Neural progenitor cell (in vitro differentiated cells): ENCODE data around the gene SLC35F3. TPM values are rescaled to one million over a fixed set of nuclear protein-coding genes. Genes with fewer than 3 reads are reported as not detected.
A peak's percentile ranks its signal among the peaks of the same experiment; 100 is the strongest.

Source experiments
- DNase-seq: peaks from one replicate; pipeline ENCODE4 v3.0.0-alpha.2; 2016; ENCODE audit warnings: low spot score
- H2AFZ ChIP-seq: fragments of 200-600 bp; sonication (generic); replicated peaks from 2 replicates; pipeline ENCODE4 v1.6.1; 2016; ENCODE audit warnings: antibody characterized with exemption
- H3F3A ChIP-seq: fragments of 200-600 bp; sonication (generic); 2 replicates; pipeline ENCODE4 v1.6.1; 2016; ENCODE audit warnings: antibody characterized with exemption, low read depth
- H3K27ac ChIP-seq: fragments of 200-600 bp; sonication (generic); 2 replicates; pipeline ENCODE4 v1.5.1; 2016; ENCODE audit warnings: mild to moderate bottlenecking
- H3K27me3 ChIP-seq: fragments of 200-600 bp; sonication (generic); 2 replicates; pipeline ENCODE4 v1.6.1; 2016; ENCODE audit warnings: mild to moderate bottlenecking, moderate library complexity
- H3K36me3 ChIP-seq: fragments of 200-600 bp; sonication (generic); 2 replicates; pipeline ENCODE4 v1.5.1; 2016
- H3K4me1 ChIP-seq: fragments of 200-600 bp; sonication (generic); 2 replicates; pipeline ENCODE4 v1.6.1; 2016; ENCODE audit warnings: mixed run types
- H3K4me2 ChIP-seq: fragments of 200-600 bp; sonication (generic); 2 replicates; pipeline ENCODE4 v1.6.1; 2016
- H3K4me3 ChIP-seq: fragments of 200-600 bp; sonication (generic); 2 replicates; pipeline ENCODE4 v1.5.1; 2016
- H3K79me2 ChIP-seq: fragments of 200-600 bp; sonication (generic); 2 replicates; pipeline ENCODE4 v1.6.1; 2016; ENCODE audit warnings: low read depth
- H3K9ac ChIP-seq: fragments of 200-600 bp; sonication (generic); 2 replicates; pipeline ENCODE4 v1.6.1; 2016
- H3K9me3 ChIP-seq: fragments of 200-600 bp; sonication (generic); 2 replicates; pipeline ENCODE4 v1.5.1; 2016; ENCODE audit warnings: low read depth
- H4K20me1 ChIP-seq: fragments of 200-600 bp; sonication (generic); 2 replicates; pipeline ENCODE4 v1.6.1; 2016; ENCODE audit warnings: low read depth
- H3K27ac Mint-ChIP-seq: 3 replicates; pipeline ENCODE4 v1.8.0; 2021; ENCODE audit warnings: mixed read lengths
- H3K27me3 Mint-ChIP-seq: 2 replicates; pipeline ENCODE4 v1.8.0; 2022; ENCODE audit warnings: low read depth, mild to moderate bottlenecking, inconsistent platforms, moderate library complexity, mixed read lengths; ENCODE audit not compliant: insufficient read depth
- H3K36me3 Mint-ChIP-seq: 3 replicates; pipeline ENCODE4 v1.8.0; 2021; ENCODE audit warnings: mixed read lengths
- H3K4me1 Mint-ChIP-seq: 3 replicates; pipeline ENCODE4 v1.8.0; 2021; ENCODE audit warnings: mixed read lengths
- H3K4me3 Mint-ChIP-seq: 3 replicates; pipeline ENCODE4 v1.8.0; 2021; ENCODE audit warnings: mild to moderate bottlenecking, moderate library complexity, mixed read lengths
- H3K9me3 Mint-ChIP-seq: 3 replicates; pipeline ENCODE4 v1.8.0; 2020; ENCODE audit warnings: mixed read lengths
- CTCF ChIP-seq: fragments of 200-600 bp; sonication (generic); IDR thresholded peaks from 2 replicates; pipeline ENCODE4 v1.5.1; 2017; ENCODE audit warnings: antibody characterized with exemption, mild to moderate bottlenecking
- EZH2 ChIP-seq: fragments of 200-600 bp; sonication (generic); IDR thresholded peaks from 2 replicates; pipeline ENCODE4 v1.6.1; 2017; ENCODE audit warnings: antibody characterized with exemption, mild to moderate bottlenecking, moderate library complexity
- EZH2phosphoT487 ChIP-seq: fragments of 200-600 bp; sonication (generic); IDR thresholded peaks from 2 replicates; pipeline ENCODE4 v1.6.1; 2017; ENCODE audit warnings: antibody characterized with exemption
- total RNA-seq: library from RNA; depleted of rRNA; stranded (reverse); fragments of >200 nt; gene quantifications from 2 replicates; pipeline ENCODE4 v1.2.3, GENCODE V29; 2015; ENCODE audit warnings: low replicate concordance

SLC35F3 gene
- total RNA-seq, 1 donor from 2014 or later: 0.79 TPM

DNA sequence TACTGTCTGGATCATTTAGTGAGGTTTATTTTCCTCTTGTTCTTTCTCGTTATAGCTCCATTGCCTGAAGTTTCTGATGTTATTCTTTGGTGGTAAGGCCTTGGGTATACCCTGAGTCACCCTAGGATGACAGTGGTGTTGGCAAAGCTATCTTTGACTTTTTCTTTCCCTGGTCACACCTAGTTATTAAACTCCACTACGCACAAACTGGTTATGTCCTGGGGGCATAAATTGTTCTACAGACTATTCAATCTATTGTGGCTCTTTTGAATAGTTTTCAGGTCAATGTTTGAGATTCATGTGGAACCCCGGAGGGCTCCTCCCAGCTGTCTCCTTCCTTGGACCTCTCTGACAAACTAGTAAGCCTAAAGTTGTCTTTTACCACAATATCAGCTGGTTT is 157.7 kb downstream of the SLC35F3 start:
- DNase-seq: no peak
- H3K79me2 ChIP-seq: no peaks in the 10 kb centered on the region
- Mint-ChIP-seq H3K27me3 (peaks cover 2% of the 10 kb centered on the region), H3K9me3 (peaks cover 22% of the 10 kb centered on the region), H3K27ac (no peak overlapping the region), H3K4me1 (no peaks in the 10 kb centered on the region), H3K4me3 (no peak overlapping the region), H3K36me3 (no peaks in the 10 kb centered on the region)
- no peak for TF ChIP-seq EZH2
- no peak for TF ChIP-seq EZH2phosphoT487
- TF ChIP-seq CTCF: no peak
- H4K20me1 ChIP-seq: no peaks in the 10 kb centered on the region
- H3K9ac ChIP-seq: no peak overlapping the region
- H3K4me2 ChIP-seq: no peak overlapping the region
- H3K36me3 ChIP-seq: no peaks in the 10 kb centered on the region
- H3K27me3 ChIP-seq: no peaks in the 10 kb centered on the region
- H2AFZ ChIP-seq: no peak overlapping the region
- no peak overlapping the region for H3K27ac ChIP-seq
- H3K4me1 ChIP-seq: no peaks in the 10 kb centered on the region
- H3K4me3 ChIP-seq: no peak overlapping the region
- H3K9me3 ChIP-seq: peaks cover 4% of the 10 kb centered on the region
- no peaks in the 10 kb centered on the region for H3F3A ChIP-seq

DNA sequence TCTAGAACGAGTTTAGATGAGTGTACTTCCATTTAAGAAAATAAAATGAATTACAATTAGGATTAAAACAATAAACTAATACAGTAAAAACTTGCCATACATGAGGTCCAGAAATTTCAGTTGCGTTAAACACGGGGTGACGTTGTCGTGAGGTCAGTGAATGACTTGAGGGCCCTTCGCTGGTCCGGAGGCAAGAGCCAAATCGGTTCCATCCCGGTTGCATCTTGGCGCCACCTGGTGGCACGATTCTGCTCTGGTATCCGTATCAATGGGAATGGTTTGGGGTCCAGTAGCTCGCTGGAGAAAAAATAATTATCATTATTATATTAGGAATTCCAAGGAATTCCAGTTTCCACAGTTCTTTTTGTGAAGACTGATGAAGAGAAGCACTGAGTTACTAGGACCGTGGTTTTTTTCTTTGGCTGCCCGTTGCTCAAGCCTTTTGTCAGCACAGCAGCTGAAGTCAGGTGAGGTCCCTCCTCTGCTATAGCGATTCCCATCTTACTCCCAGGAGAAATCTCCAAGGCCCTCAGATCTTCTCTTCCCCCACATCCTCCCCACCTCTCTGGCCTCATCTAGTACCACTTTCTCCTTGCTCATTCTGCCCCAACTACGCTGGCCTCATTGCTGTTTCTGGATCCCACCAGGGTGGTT is 161.4 kb downstream of the SLC35F3 start:
- Mint-ChIP-seq H3K36me3 (no peaks in the 10 kb centered on the region), H3K9me3 (peaks cover 12% of the 10 kb centered on the region), H3K4me3 (no peak overlapping the region), H3K27ac (no peak overlapping the region), H3K4me1 (no peaks in the 10 kb centered on the region), H3K27me3 (peaks cover 2% of the 10 kb centered on the region)
- DNase-seq: peak; percentile 87
- Histone ChIP-seq H4K20me1 (no peaks in the 10 kb centered on the region), H3K36me3 (no peaks in the 10 kb centered on the region), H3K79me2 (no peaks in the 10 kb centered on the region), H3K9me3 (peaks cover 4% of the 10 kb centered on the region), H2AFZ (peak overlapping the region; percentile 37), H3K4me3 (no peak overlapping the region), H3K4me1 (no peaks in the 10 kb centered on the region), H3K27me3 (no peaks in the 10 kb centered on the region), H3K27ac (no peak overlapping the region), H3K4me2 (no peak overlapping the region), H3K9ac (no peak overlapping the region), H3F3A (no peaks in the 10 kb centered on the region)
- no peak for TF ChIP-seq EZH2phosphoT487
- peak; percentile 90 for TF ChIP-seq CTCF
- TF ChIP-seq EZH2: no peak

DNA sequence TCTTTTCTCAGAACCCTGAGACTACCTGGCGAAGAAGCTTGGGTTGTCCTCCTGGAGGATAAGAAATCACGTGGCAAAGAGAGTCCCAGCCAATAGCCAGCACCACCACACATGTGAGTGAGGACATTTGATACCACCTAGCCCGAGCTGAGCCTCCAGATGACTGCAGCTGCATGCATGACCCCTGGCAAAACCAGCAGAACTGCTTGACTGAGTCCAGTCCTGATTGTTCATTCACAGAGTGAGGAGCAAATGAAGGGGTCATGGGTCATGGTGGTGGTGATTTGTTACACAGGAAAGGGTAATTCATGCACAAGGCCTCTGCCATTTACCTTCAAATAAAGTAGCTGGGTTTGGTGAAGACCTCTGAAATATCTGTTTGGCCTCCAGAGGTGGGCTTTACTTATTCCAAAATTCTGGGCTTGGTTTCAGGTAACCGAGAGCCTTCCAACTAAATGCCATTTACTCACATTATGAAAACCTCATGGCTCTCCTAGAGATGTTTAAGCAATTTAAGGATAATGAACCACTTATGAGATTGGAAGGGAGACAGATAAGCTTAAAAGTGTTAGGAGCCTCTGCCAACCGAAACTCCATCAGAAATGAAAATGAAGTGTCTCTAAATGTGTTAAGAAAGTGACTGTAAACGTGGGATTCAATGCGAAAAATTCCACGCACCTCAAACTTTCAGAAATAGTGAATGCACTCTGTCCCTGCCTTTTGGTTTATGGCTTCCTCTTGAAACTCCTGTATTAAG is 163.3 kb downstream of the SLC35F3 start:
- Histone ChIP-seq H3K4me2 (no peak overlapping the region), H4K20me1 (no peaks in the 10 kb centered on the region), H3K9me3 (no peaks in the 10 kb centered on the region), H3K4me1 (no peaks in the 10 kb centered on the region), H3K27me3 (no peaks in the 10 kb centered on the region), H3K79me2 (no peaks in the 10 kb centered on the region), H2AFZ (no peak overlapping the region), H3F3A (no peaks in the 10 kb centered on the region), H3K4me3 (no peak overlapping the region), H3K27ac (no peak overlapping the region), H3K9ac (no peak overlapping the region), H3K36me3 (no peaks in the 10 kb centered on the region)
- no peak overlapping the region for H3K4me3 Mint-ChIP-seq
- peaks cover 2% of the 10 kb centered on the region for H3K27me3 Mint-ChIP-seq
- no peaks in the 10 kb centered on the region for H3K36me3 Mint-ChIP-seq
- H3K4me1 Mint-ChIP-seq: no peaks in the 10 kb centered on the region
- DNase-seq: no peak
- H3K9me3 Mint-ChIP-seq: no peaks in the 10 kb centered on the region
- TF ChIP-seq EZH2 (no peak), CTCF (no peak), EZH2phosphoT487 (no peak)
- H3K27ac Mint-ChIP-seq: no peak overlapping the region
